Natural killer cell (primary cell): ENCODE data around the gene IWS1. TPM values are rescaled to one million over a fixed set of nuclear protein-coding genes. Genes with fewer than 3 reads are reported as not detected.

Experiments used
- ATAC-seq, 3 donors: fragments of 150-1000 bp in 2 of 3; fragments of 200-7000 bp in 1 of 3; cut with Tn5 transposase; 1 replicate in 1 of 3; 2 replicates in 2 of 3; pipeline ENCODE4 v1.10.0; 2021; ENCODE audit warnings: mild to moderate bottlenecking in 2 of 3, moderate library complexity in 2 of 3
- DNase-seq, 2 donors: peaks; one replicate each; pipeline versions ENCODE4 v3.0.0 to v3.0.0-alpha.2; 2013 to 2021; ENCODE audit warnings: mixed read lengths in 1 of 2
- H3K27ac ChIP-seq: one replicate; pipeline ENCODE4 v1.5.1; 2013; ENCODE audit warnings: mild to moderate bottlenecking, low read length
- H3K27me3 ChIP-seq: one replicate; pipeline ENCODE4 v1.6.1; 2013; ENCODE audit warnings: low read length; ENCODE audit not compliant: control insufficient read depth, insufficient read depth
- H3K36me3 ChIP-seq: one replicate; pipeline ENCODE4 v1.6.1; 2013; ENCODE audit warnings: low read length; ENCODE audit not compliant: control insufficient read depth, insufficient read depth
- H3K4me1 ChIP-seq: one replicate; pipeline ENCODE4 v1.6.1; 2013; ENCODE audit warnings: low read length; ENCODE audit not compliant: control insufficient read depth, insufficient read depth
- H3K4me3 ChIP-seq: one replicate; pipeline ENCODE4 v1.5.1; 2013; ENCODE audit warnings: low read length
- H3K9me3 ChIP-seq: one replicate; pipeline ENCODE4 v1.6.1; 2013; ENCODE audit warnings: low read length; ENCODE audit not compliant: control insufficient read depth, insufficient read depth
- H3K27ac Mint-ChIP-seq, 2 donors: one replicate each; pipeline ENCODE4 v1.8.0; 2022; ENCODE audit warnings: mild to moderate bottlenecking in 2 of 2, mixed read lengths in 2 of 2, moderate library complexity in 1 of 2
- H3K27me3 Mint-ChIP-seq, 2 donors: one replicate each; pipeline ENCODE4 v1.8.0; 2022; ENCODE audit warnings: low read depth in 2 of 2, mixed read lengths in 2 of 2
- H3K36me3 Mint-ChIP-seq: one replicate; pipeline ENCODE4 v1.8.0; 2022; ENCODE audit warnings: mixed read lengths
- H3K4me1 Mint-ChIP-seq, 2 donors: one replicate each; pipeline ENCODE4 v1.8.0; 2022; ENCODE audit warnings: mixed read lengths in 2 of 2
- H3K4me3 Mint-ChIP-seq: one replicate; pipeline ENCODE4 v1.8.0; 2022; ENCODE audit warnings: mild to moderate bottlenecking, moderate library complexity, mixed read lengths
- H3K9me3 Mint-ChIP-seq, 2 donors: one replicate each; pipeline ENCODE4 v1.8.0; 2022; ENCODE audit warnings: mixed read lengths in 2 of 2
- CTCF ChIP-seq: fragments of 200-600 bp; IDR thresholded peaks from one replicate; pipeline ENCODE4 v1.8.0; 2022; ENCODE audit warnings: antibody characterized with exemption
- WGBS: methylation state at CpG from one replicate; pipeline ENCODE4 v1.1.7; 2013; ENCODE audit warnings: missing lambda C conversion rate; ENCODE audit not compliant: insufficient coverage; 5-methylcytosine and 5-hydroxymethylcytosine counted together
- intact Hi-C: fragments of 100-400 bp; cut with micrococcal nuclease; formaldehyde crosslinking; loops from one replicate; pipeline ENCODE4 v1.14.2; 2022
- total RNA-seq, 4 donors: library from RNA; stranded (reverse); fragments of 120-200 nt in 1 of 4; gene quantifications; one replicate each; pipeline versions ENCODE4 v1.2.3 to v1.2.4, GENCODE V29; 2013 to 2022

Gene IWS1
- total RNA-seq, 3 donors from 2014 or later (not counting 1 experiment from before 2014, with no cell fraction given): 21.7 to 27.1 (median 23.9) TPM

DNA sequence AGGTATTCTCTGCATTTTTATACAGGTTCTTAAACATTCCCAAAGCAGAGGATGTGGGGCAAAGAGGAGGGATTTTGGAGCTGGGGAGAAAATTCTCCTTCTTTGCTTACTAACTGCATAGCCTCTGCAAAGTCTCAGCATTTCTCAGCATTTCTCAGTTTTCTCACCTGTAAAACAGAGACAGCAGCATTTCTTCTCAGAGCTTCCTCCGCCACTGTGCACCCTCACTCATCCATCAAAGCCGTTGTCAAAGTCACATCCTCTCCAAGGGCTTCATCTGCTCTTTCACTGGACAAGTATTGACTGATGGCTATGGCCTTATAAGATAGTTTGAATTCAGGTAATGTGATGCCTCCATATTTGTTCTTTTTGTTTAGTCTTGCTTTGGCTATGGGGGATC, 26.6 kb upstream of the IWS1 start:
- ATAC-seq (no peak), DNase-seq (no peak)
- Mint-ChIP-seq H3K27me3 (peaks cover 40 to 58% of the 10 kb centered on the region in 2 donors), H3K36me3 (peaks cover 15% of the 10 kb centered on the region), H3K4me3 (no peak overlapping the region), H3K9me3 (peaks cover 3 to 6% of the 10 kb centered on the region in 2 donors), H3K4me1 (no peaks in the 10 kb centered on the region), H3K27ac (no peak overlapping the region)
- WGBS: 96% methylated on average over 2 of the region's 2 CpGs
- peaks cover 3% of the 10 kb centered on the region for H3K27me3 ChIP-seq
- H3K36me3 ChIP-seq: no peaks in the 10 kb centered on the region
- H3K9me3 ChIP-seq: no peaks in the 10 kb centered on the region
- H3K4me1 ChIP-seq: no peaks in the 10 kb centered on the region
- intact Hi-C loops: no loop called here
- TF ChIP-seq CTCF: no peak
- no peak overlapping the region for H3K4me3 ChIP-seq
- H3K27ac ChIP-seq: no peak overlapping the region

DNA sequence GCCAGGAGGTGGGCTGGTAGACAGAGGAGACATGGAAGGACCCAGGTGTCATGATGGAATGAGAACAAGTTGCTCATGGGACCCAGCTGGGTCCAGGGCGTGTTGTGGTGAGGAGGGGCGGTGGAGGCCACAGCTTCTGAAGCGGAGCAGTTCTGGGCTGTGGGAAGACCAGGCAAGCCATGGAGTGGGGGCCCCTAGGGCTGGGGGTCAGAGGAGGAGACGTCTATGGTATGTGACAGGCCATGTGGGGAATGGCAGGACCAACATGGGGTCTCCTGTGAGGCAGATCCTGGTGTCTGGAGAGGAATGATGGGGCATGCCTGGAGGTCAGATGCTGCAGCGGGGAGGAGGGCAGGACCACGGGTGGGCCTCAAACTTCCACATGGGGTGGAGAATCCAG, 26.0 kb upstream of the IWS1 start:
- Histone ChIP-seq H3K36me3 (no peaks in the 10 kb centered on the region), H3K27me3 (peaks cover under 1% of the 10 kb centered on the region), H3K4me1 (no peaks in the 10 kb centered on the region), H3K27ac (no peak overlapping the region), H3K9me3 (no peaks in the 10 kb centered on the region), H3K4me3 (no peak overlapping the region)
- 90% methylated on average over 6 of the region's 6 CpGs for WGBS
- peaks cover 36 to 53% of the 10 kb centered on the region in 2 donors for H3K27me3 Mint-ChIP-seq
- H3K27ac Mint-ChIP-seq: no peak overlapping the region
- H3K4me3 Mint-ChIP-seq: no peak overlapping the region
- intact Hi-C loops: no loop called here
- peaks cover 14% of the 10 kb centered on the region for H3K36me3 Mint-ChIP-seq
- ATAC-seq (no peak), DNase-seq (no peak)
- H3K9me3 Mint-ChIP-seq: peaks cover 3 to 6% of the 10 kb centered on the region in 2 donors
- TF ChIP-seq CTCF: no peak
- no peaks in the 10 kb centered on the region for H3K4me1 Mint-ChIP-seq

GRCh38 chr2:127551221-127551930, 25.1 kb upstream of the IWS1 start:
- H3K4me1 Mint-ChIP-seq: no peaks in the 10 kb centered on the region
- Histone ChIP-seq H3K4me3 (no peak overlapping the region), H3K36me3 (no peaks in the 10 kb centered on the region), H3K4me1 (no peaks in the 10 kb centered on the region), H3K27me3 (no peaks in the 10 kb centered on the region), H3K27ac (no peak overlapping the region), H3K9me3 (no peaks in the 10 kb centered on the region)
- H3K4me3 Mint-ChIP-seq: no peak overlapping the region
- TF ChIP-seq CTCF: no peak
- H3K36me3 Mint-ChIP-seq: peaks cover 4% of the 10 kb centered on the region
- H3K9me3 Mint-ChIP-seq: peaks cover 0 to 2% of the 10 kb centered on the region in 2 donors
- DNase-seq: no peak
- no peak for ATAC-seq
- H3K27ac Mint-ChIP-seq: no peak overlapping the region
- H3K27me3 Mint-ChIP-seq: peaks cover 33 to 44% of the 10 kb centered on the region in 2 donors
- WGBS: 81% methylated on average over 6 of the region's 7 CpGs
- intact Hi-C loops: no loop called here

DNA sequence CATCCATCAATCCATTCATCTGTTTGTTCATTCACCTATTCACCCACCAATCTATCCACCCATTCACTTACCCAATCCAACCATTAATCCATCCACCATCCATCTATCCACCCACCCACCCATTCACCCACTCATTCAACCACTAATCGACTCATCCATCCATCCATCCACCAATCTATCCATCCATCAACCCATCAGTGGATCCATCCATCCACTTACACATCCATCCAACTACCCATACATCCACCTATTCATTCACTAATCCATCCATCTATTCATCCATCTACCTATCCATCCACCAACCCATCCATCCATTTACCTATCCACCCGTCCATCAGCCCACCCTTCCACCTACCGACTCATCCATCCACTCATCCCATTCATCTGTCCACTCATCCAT, 20.5 kb upstream of the IWS1 start:
- ATAC-seq: no peak
- Mint-ChIP-seq H3K36me3 (no peaks in the 10 kb centered on the region), H3K9me3 (no peaks in the 10 kb centered on the region), H3K27me3 (peaks cover 21 to 29% of the 10 kb centered on the region in 2 donors), H3K27ac (no peak overlapping the region), H3K4me3 (no peak overlapping the region), H3K4me1 (no peaks in the 10 kb centered on the region)
- intact Hi-C loops: no loop called here
- Histone ChIP-seq H3K9me3 (no peaks in the 10 kb centered on the region), H3K4me3 (no peak overlapping the region), H3K4me1 (no peaks in the 10 kb centered on the region), H3K27ac (no peak overlapping the region), H3K27me3 (no peaks in the 10 kb centered on the region), H3K36me3 (no peaks in the 10 kb centered on the region)
- WGBS: 86% methylated on average over 3 of the region's 3 CpGs
- DNase-seq: no peak
- no peak for TF ChIP-seq CTCF
